MM.1S (cell line): ENCODE data around the gene CNTFR.

ENCODE experiments used
- DNase-seq: peaks from one replicate; pipeline ENCODE4 v3.0.0-alpha.2; 2015
- H2AFZ ChIP-seq: fragments of 300-600 bp; sonication (generic); 2 replicates; pipeline ENCODE4 v1.6.0; 2016; ENCODE audit warnings: antibody characterized with exemption, low read length
- H3F3A ChIP-seq: fragments of 300-600 bp; sonication (generic); 2 replicates; pipeline ENCODE4 v1.6.1; 2016; ENCODE audit warnings: mild to moderate bottlenecking, antibody characterized with exemption, low read length, moderate library complexity, mixed read lengths; ENCODE audit not compliant: insufficient read depth
- H3K27ac ChIP-seq: fragments of 300-600 bp; sonication (generic); 2 replicates; pipeline ENCODE4 v1.5.1; 2016; ENCODE audit warnings: mild to moderate bottlenecking, low read length
- H3K27me3 ChIP-seq: fragments of 300-600 bp; sonication (generic); replicated peaks from 2 replicates; pipeline ENCODE4 v1.6.0; 2016; ENCODE audit warnings: low read length; ENCODE audit not compliant: insufficient read depth
- H3K36me3 ChIP-seq: fragments of 300-600 bp; sonication (generic); replicated peaks from 2 replicates; pipeline ENCODE4 v1.6.1; 2016; ENCODE audit warnings: mild to moderate bottlenecking, low read length, mixed read lengths; ENCODE audit not compliant: insufficient read depth
- H3K4me1 ChIP-seq: fragments of 300-600 bp; sonication (generic); 2 replicates; pipeline ENCODE4 v1.6.1; 2016; ENCODE audit warnings: low read length, mixed read lengths
- H3K4me2 ChIP-seq: fragments of 300-600 bp; sonication (generic); 2 replicates; pipeline ENCODE4 v1.6.0; 2016; ENCODE audit warnings: low read depth, low read length
- H3K4me3 ChIP-seq: fragments of 300-600 bp; sonication (generic); 2 replicates; pipeline ENCODE4 v1.5.1; 2016; ENCODE audit warnings: low read length, mixed read lengths
- H3K79me2 ChIP-seq: fragments of 300-600 bp; sonication (generic); 2 replicates; pipeline ENCODE4 v1.6.1; 2016; ENCODE audit warnings: mixed run types, low read length, mixed read lengths
- H3K9ac ChIP-seq: fragments of 300-600 bp; sonication (generic); 2 replicates; pipeline ENCODE4 v1.6.1; 2016; ENCODE audit warnings: low read length, mixed read lengths
- H3K9me2 ChIP-seq: fragments of 300-600 bp; sonication (generic); replicated peaks from 2 replicates; pipeline ENCODE4 v1.6.1; 2016; ENCODE audit warnings: mild to moderate bottlenecking, low read length, mixed read lengths; ENCODE audit not compliant: insufficient read depth
- H3K9me3 ChIP-seq: fragments of 300-600 bp; sonication (generic); replicated peaks from 2 replicates; pipeline ENCODE4 v1.6.1; 2016; ENCODE audit warnings: mild to moderate bottlenecking, low read length, mixed read lengths; ENCODE audit not compliant: insufficient read depth
- H4K20me1 ChIP-seq: fragments of 300-600 bp; sonication (generic); 2 replicates; pipeline ENCODE4 v1.6.1; 2016; ENCODE audit warnings: mild to moderate bottlenecking, low read length, moderate library complexity, mixed read lengths; ENCODE audit not compliant: insufficient read depth
- CTCF ChIP-seq: fragments of 300-600 bp; sonication (generic); IDR thresholded peaks from 2 replicates; pipeline ENCODE4 v1.5.1; 2016; ENCODE audit warnings: antibody characterized with exemption, low read length, mixed read lengths
- EZH2 ChIP-seq: fragments of 300-600 bp; sonication (generic); optimal IDR thresholded peaks from 2 replicates; pipeline ENCODE3; 2017; ENCODE audit warnings: low read depth, mild to moderate bottlenecking, antibody characterized with exemption, low read length, mixed read lengths
- EZH2phosphoT487 ChIP-seq: fragments of 300-600 bp; sonication (generic); IDR thresholded peaks from 2 replicates; pipeline ENCODE4 v1.6.1; 2018; ENCODE audit warnings: antibody characterized with exemption, low read length

The CNTFR gene

DNA sequence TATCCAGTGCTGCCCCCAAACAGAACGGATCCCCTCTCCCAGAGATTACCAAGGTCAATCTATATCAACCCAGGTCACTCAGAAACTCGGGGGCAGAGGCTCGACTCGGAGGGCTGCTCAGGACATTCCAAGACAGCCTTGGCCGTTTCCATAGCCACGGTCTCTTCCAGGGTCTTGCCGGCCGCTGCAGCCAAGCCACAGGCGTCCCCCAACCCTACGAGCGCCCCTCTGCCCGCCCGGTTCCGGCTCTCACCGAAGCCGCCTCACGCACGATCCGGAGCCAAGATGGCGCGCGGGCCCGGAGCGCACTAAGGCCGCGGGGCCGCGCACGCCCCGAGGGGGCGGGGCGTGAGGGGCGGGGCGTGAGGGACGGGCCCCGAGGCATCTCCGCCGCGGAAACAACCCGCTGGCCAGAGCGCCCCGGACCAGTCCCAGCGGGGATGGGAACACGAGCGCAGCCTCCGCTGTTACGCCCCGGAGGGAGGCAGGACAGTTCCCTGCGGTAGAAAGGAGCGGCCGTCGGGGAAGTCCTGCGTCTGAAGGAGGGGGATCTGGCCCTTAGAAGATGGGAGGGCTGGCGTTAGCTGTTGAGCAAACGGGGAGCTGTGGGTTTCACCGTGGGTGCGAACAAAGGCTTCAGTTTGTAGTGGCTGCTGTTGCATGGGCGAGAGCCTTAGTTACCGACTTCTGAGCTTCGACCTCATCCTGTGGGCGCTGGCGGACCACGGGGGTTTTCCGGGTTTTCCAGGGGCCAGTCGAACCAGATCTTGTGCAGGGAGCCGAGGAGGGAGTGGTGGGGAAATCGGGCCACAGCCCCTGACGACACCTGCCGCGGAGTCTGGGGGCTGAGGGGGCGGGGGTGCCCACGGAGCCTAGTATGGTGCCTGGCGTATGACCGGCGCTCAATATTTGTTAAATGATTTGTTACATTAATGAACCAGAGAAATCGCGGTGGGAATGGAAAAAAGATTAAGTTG is 22.6 kb upstream of the CNTFR start, which contains the start of gene RPP25L:
Gene RPP25L (minus strand): TSS at position 287 of the 977 bp plus-strand sequence. CDS start 801 bp downstream, outside the sequence.
- H3K9ac ChIP-seq: peak within 1 kb of the TSS; percentile 89
- peaks cover 6% of the 10 kb centered on the region; the same call in 1 of the 2 replicates for H3K4me1 ChIP-seq
- no peaks in the 10 kb centered on the region for H3K9me3 ChIP-seq
- peak within 1 kb of the TSS; percentile 97 for H3K4me2 ChIP-seq
- H3K9me2 ChIP-seq: no peaks in the 10 kb centered on the region
- DNase-seq: peak; percentile 90
- no peak for TF ChIP-seq CTCF
- H3K27me3 ChIP-seq: no peaks in the 10 kb centered on the region
- peaks cover 14% of the 10 kb centered on the region for H3K79me2 ChIP-seq
- H4K20me1 ChIP-seq: no peaks in the 10 kb centered on the region
- no peaks in the 10 kb centered on the region for H3K36me3 ChIP-seq
- H3K27ac ChIP-seq: peak within 1 kb of the TSS; percentile 15; the same call in 1 of the 2 replicates
- peak within 1 kb of the TSS; percentile 86 for H3K4me3 ChIP-seq
- H3F3A ChIP-seq: peaks cover 6% of the 10 kb centered on the region; the same call in 1 of the 2 replicates
- peak within 1 kb of the TSS; percentile 90 for H2AFZ ChIP-seq

GRCh38 chr9:34611251-34611810 is 21.8 kb upstream of the CNTFR start:
- H3K27ac ChIP-seq: peak overlapping the region; percentile 10; the same call in 1 of the 2 replicates
- H4K20me1 ChIP-seq: no peaks in the 10 kb centered on the region
- H3K79me2 ChIP-seq: peaks cover 14% of the 10 kb centered on the region
- H3K4me1 ChIP-seq: peaks cover 6% of the 10 kb centered on the region; the same call in 1 of the 2 replicates
- H3K36me3 ChIP-seq: no peaks in the 10 kb centered on the region
- DNase-seq: no peak
- no peak for TF ChIP-seq EZH2phosphoT487
- TF ChIP-seq EZH2: no peak
- 0 out of 2 replicates have a peak, but pooled peaks have one; percentile 3 for TF ChIP-seq CTCF
- peak overlapping the region; percentile 86 for H3K4me3 ChIP-seq
- H3K27me3 ChIP-seq: no peaks in the 10 kb centered on the region
- peak overlapping the region; percentile 89 for H3K9ac ChIP-seq
- H3K9me2 ChIP-seq: no peaks in the 10 kb centered on the region
- H3K4me2 ChIP-seq: peak overlapping the region; percentile 97
- H2AFZ ChIP-seq: peak overlapping the region; percentile 90
- H3K9me3 ChIP-seq: no peaks in the 10 kb centered on the region
- H3F3A ChIP-seq: peaks cover 6% of the 10 kb centered on the region; the same call in 1 of the 2 replicates

DNA sequence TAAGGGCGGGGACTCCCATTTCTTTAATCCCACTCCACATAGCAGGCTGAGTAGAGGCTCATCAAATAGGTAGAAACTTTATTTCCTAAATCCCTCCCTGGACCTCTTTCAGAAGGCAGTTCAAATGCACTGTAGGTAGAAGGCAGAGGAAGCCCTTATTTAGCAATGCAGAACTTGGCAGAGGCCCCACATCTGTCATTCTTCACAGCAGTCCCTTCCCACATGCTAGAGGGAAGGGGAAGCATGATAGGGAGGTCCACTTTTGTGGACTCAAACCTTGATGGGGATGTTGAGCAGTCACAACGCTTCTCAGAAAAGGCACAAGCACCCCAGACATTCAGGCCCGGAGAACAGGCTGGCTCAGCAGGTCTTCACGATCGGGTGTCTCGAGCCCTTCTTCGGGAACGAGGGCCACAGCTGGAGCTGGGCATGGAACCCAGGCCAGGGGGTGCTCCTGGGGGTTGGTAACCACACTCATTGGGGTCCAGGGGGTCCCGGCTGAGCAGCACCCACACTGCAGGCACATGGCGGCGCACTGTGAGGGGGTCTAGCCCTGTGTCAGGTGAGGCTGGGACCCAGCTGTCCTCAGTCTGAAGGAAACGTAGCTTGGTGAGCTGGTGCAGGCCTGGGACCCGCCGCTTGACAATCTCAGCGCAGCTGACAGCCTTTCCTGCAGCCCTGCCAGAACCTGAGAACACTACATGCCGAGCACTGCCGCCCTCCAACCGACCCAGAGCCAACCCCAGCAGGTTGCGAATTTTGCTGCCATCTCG is 21.1 kb upstream of the CNTFR start:
- Histone ChIP-seq H3K36me3 (no peaks in the 10 kb centered on the region), H3K27me3 (no peaks in the 10 kb centered on the region; the same call in 1 of the 2 replicates), H3K4me1 (peaks cover 6% of the 10 kb centered on the region; the same call in 1 of the 2 replicates), H2AFZ (no peak overlapping the region), H3K9ac (no peak overlapping the region), H4K20me1 (no peaks in the 10 kb centered on the region), H3F3A (peaks cover 6% of the 10 kb centered on the region; the same call in 1 of the 2 replicates), H3K9me2 (no peaks in the 10 kb centered on the region), H3K79me2 (peaks cover 14% of the 10 kb centered on the region), H3K9me3 (no peaks in the 10 kb centered on the region), H3K4me2 (peak overlapping the region; percentile 97), H3K4me3 (peak overlapping the region; percentile 86), H3K27ac (no peak overlapping the region)
- no peak for DNase-seq
- TF ChIP-seq EZH2phosphoT487 (no peak), EZH2 (no peak), CTCF (no peak)
